SHP77 treated with DMSO at 0.1 percent for 48 hours (cell line): ENCODE data around the gene LRCH1.
"Not testable (repeated sequence)": the region's sequence is repeated elsewhere in the genome, so short reads cannot be mapped to it uniquely, and the experiment has no call there.

ENCODE experiments used
- DNase-seq: peaks from one replicate; lab custom pipeline; 2025; lab: John Stamatoyannopoulos, UW

The LRCH1 gene

GRCh38 chr13:46753137-46753536 lies 200.2 kb downstream of the LRCH1 start:
- DNase-seq: no peak

DNA sequence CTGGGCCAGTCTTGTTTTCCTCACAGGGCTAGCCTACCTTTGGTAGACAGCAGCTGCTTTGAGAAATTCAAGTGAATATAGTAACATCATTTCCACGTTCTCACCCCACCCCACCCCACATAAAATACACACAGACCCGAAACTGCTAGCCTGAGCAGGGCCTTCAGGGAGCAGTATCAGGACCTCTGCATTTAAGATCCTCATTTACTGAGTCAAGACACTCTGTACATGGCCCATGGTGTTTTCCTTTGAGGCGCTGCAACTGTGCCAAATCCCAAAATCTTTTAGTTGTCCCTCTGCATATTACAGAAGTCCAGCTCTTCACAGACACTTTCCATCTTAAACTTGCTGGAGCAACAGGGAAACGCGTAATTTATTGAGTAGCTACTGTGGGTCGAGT lies 200.9 kb downstream of the LRCH1 start:
- DNase-seq: no peak

GRCh38 chr13:46754812-46755211 lies 201.8 kb downstream of the LRCH1 start:
- DNase-seq: no peak

DNA sequence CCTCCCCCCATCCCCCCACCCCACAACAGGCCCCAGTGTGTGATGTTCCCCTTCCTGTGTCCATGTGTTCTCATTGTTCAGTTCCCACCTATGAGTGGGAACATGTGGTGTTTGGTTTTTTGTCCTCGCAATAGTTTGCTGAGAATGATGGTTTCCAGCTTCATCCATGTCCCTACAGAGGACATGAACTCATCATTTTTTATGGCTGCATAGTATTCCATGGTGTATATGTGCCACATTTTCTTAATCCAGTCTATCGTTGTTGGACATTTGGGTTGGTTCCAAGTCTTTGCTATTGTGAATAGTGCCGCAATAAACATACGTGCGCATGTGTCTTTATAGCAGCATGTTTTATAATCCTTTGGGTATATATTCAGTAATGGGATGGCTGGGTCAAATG lies 202.5 kb downstream of the LRCH1 start:
- DNase-seq: not testable (repeated sequence)

GRCh38 chr13:46756977-46757376 lies 204.0 kb downstream of the LRCH1 start:
- DNase-seq: no peak

DNA sequence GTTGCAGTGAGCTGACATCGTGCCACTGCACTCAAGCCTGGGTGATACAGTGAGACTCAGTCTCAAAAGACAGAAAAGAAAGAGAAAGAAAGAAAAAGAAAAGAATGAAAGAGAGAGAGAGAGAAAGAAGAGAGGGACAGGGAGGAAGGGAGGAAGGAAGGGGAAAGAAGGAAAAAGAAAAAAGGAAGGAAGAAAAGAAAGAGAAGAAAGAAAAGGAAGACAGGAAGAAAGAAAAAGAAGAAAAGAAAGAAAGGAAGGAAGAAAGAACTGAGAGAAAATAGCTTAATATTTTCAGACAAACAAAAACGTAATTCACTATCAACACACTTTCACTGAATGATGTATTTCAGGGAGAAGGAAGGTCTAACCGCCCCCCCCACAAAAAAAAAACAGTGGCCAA lies 204.7 kb downstream of the LRCH1 start:
- no peak for DNase-seq

GRCh38 chr13:46759846-46760245 lies 206.9 kb downstream of the LRCH1 start:
- DNase-seq: no peak

GRCh38 chr13:46761174-46761573 lies 208.2 kb downstream of the LRCH1 start:
- DNase-seq: no peak

- no peak for DNase-seq
These were observed 208.9 kb downstream of the LRCH1 start for GRCh38 chr13:46761866-46762265.

- DNase-seq: not testable (repeated sequence)
These were observed 217.0 kb downstream of the LRCH1 start for GRCh38 chr13:46769925-46770324.

- DNase-seq: no peak
These were observed 218.7 kb downstream of the LRCH1 start for GRCh38 chr13:46771693-46772092.

GRCh38 chr13:46773541-46773940 lies 220.6 kb downstream of the LRCH1 start:
- DNase-seq: no peak

GRCh38 chr13:46775385-46776107 lies 222.6 kb downstream of the LRCH1 start:
- no peak for DNase-seq

DNA sequence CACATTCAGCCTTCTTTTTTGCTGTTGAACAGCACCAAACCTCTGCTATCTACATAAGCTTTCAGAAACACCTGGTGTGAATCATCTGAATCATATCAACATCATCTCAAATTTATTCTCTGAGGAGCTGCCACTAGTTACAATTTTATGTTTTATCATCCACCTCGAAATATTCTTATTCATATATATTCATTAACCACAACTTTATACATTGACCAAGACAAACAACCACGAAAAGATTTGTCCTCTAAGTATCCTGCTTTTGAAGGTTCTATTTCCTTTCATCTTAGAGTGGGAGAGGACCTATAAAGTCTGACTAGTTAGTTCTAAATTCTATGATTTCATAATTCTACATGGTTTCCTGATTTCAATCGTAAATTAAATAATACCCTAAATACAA lies 225.1 kb downstream of the LRCH1 start:
- DNase-seq: no peak

DNA sequence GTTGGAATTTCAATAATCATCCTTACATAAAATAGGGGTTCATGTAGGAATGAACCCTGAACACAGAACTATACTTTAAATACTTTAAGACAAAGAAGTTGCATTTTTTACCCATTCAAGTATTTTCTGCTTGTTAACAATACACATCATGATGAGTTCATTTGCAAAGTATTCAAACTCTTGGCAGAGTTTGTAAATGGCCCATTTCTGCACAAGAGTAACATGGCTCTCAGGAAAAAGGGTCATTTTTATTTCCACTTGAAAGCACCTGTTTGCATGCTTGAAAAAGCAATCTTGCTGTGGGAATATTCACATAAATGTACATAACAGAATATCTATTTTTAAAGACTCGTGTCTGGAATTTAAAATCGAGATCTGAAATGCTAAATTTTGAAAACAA lies 225.9 kb downstream of the LRCH1 start:
- DNase-seq: no peak

- no peak for DNase-seq
These were observed 229.1 kb downstream of the LRCH1 start for GRCh38 chr13:46782066-46782465.

GRCh38 chr13:46782691-46783090 lies 229.7 kb downstream of the LRCH1 start:
- no peak for DNase-seq

- DNase-seq: no peak
These were observed 230.5 kb downstream of the LRCH1 start for GRCh38 chr13:46783504-46783903.

DNA sequence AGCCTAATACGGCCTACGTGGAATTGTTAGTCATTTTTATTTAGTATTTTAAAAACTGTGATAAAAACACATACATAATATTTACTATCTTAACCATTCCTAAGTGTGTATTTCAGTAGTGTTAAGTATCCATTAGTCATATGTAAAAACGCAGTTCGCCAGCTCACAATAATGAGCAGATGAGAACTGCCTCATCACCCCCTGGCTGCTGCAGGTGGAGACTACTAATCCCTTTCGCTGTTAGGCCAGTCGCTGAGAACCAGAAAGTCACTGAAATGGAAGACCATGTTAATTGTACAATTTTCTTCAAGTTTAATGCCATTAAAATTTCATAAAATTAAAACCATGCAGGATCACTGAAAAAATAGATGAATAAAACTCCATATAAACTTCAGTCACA lies 242.4 kb downstream of the LRCH1 start:
- no peak for DNase-seq

DNA sequence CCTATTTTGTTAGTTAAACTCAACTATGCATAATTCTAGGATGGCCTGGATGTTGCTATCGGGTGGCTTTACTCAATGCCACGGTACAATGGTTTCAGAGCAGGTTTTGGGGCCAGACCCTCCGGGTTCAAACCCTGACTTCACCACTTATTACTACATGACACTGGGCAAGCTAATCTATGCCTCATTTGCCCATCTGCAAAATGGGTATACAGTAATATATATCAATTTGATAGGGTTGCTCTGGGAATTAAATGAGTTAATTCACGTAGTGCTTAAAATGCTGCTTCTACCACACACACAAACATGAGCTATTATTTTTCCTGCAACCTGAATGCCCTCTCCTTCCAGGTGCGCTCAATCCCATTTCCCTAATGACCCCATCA lies 243.2 kb downstream of the LRCH1 start:
- DNase-seq: no peak

- peak; percentile 85 for DNase-seq
These were observed 243.8 kb downstream of the LRCH1 start, which contains the start of gene ESD for GRCh38 chr13:46796515-46797474. ESD (minus strand) TSS chr13:46797161; CDS start chr13:46791413, 5,748 bp downstream.

GRCh38 chr13:46797501-46798237 lies 244.7 kb downstream of the LRCH1 start:
- no peak for DNase-seq
